ENCODE results near the gene ADAP1. TPM values are rescaled to one million over a fixed set of nuclear protein-coding genes. Genes with fewer than 3 reads are reported as not detected.

ADAP1 gene
- total and polyA plus RNA-seq, 12 donors, result 0.29 to 60.2 (median 9.3) TPM

GRCh38 chr7:897086-897485, 57.4 kb downstream of the ADAP1 start:
- peaks cover 0 to 43% of the 10 kb centered on the region in 2 donors for H3K36me3 ChIP-seq (replicated peaks in 1 of 2)
- no peak for DNase-seq
- H3K4me3 ChIP-seq, result no peak overlapping the region
- H3K9me3 ChIP-seq (replicated peaks in 1 of 3), result no peaks in the 10 kb centered on the region
- no peaks in the 10 kb centered on the region for H3K27me3 ChIP-seq
- intact Hi-C loops (cut with DNase I), result no loop called here
- 82 to 88% (median 86%) methylated on average over 7 to 14 of the region's 14 CpGs for WGBS, 4 donors
- H3K27ac ChIP-seq, result no peak overlapping the region
- TF ChIP-seq CTCF (IDR thresholded peaks at IDR 0.05) (no peak), POLR2A (IDR thresholded peaks at IDR 0.05) (no peak)
- H3K4me1 ChIP-seq (replicated peaks in 1 of 2), result peaks cover 5 to 8% of the 10 kb centered on the region in 2 donors

GRCh38 chr7:896346-897075, 58.0 kb downstream of the ADAP1 start:
- 91 to 95% (median 93%) methylated on average over 25 to 42 of the region's 42 CpGs for WGBS, 4 donors
- no peak for DNase-seq
- H3K9me3 ChIP-seq (replicated peaks in 1 of 3), result no peaks in the 10 kb centered on the region
- intact Hi-C loops (cut with DNase I), result no loop called here
- peaks cover 0 to 49% of the 10 kb centered on the region in 2 donors for H3K36me3 ChIP-seq (replicated peaks in 1 of 2)
- no peaks in the 10 kb centered on the region for H3K27me3 ChIP-seq
- peaks cover 5 to 8% of the 10 kb centered on the region in 2 donors for H3K4me1 ChIP-seq (replicated peaks in 1 of 2)
- H3K4me3 ChIP-seq, result no peak overlapping the region
- TF ChIP-seq POLR2A (IDR thresholded peaks at IDR 0.05) (no peak), CTCF (IDR thresholded peaks at IDR 0.05) (no peak)
- H3K27ac ChIP-seq, result no peak overlapping the region

- peaks cover 0 to 59% of the 10 kb centered on the region in 2 donors for H3K36me3 ChIP-seq (replicated peaks in 1 of 2)
- TF ChIP-seq POLR2A (IDR thresholded peaks at IDR 0.05) (no peak), CTCF (IDR thresholded peaks at IDR 0.05) (no peak)
- intact Hi-C loops (cut with DNase I), result no loop called here
Measured at GRCh38 chr7:895451-896052, 58.9 kb downstream of the ADAP1 start.

GRCh38 chr7:894927-895450, 59.5 kb downstream of the ADAP1 start:
- Histone ChIP-seq H3K36me3 (replicated peaks in 1 of 2) (peaks cover 0 to 61% of the 10 kb centered on the region in 2 donors), H3K27ac (no peak overlapping the region), H3K4me3 (no peak overlapping the region), H3K9me3 (replicated peaks in 1 of 3) (no peaks in the 10 kb centered on the region), H3K4me1 (replicated peaks in 1 of 2) (no peaks in the 10 kb centered on the region), H3K27me3 (no peaks in the 10 kb centered on the region)
- intact Hi-C loops (cut with DNase I), result no loop called here
- TF ChIP-seq POLR2A (IDR thresholded peaks at IDR 0.05) (no peak), CTCF (IDR thresholded peaks at IDR 0.05) (no peak)
- WGBS, 4 donors, result 88 to 97% (median 90%) methylated on average over 8 to 21 of the region's 21 CpGs
- DNase-seq, result peak in 1 of 7 donors; percentile 14

More at GRCh38 chr7:895451-896052, 58.9 kb downstream of the ADAP1 start:
- H3K27ac ChIP-seq, result no peak overlapping the region
- no peaks in the 10 kb centered on the region for H3K4me1 ChIP-seq (replicated peaks in 1 of 2)
- H3K9me3 ChIP-seq (replicated peaks in 1 of 3), result no peaks in the 10 kb centered on the region
- H3K27me3 ChIP-seq, result no peaks in the 10 kb centered on the region
- no peak for DNase-seq
- WGBS, 4 donors, result 94 to 96% (median 95%) methylated on average over 15 to 52 of the region's 52 CpGs
- H3K4me3 ChIP-seq, result no peak overlapping the region

Measured in adrenal gland (tissue), 12 donors.